NOMO-1 (cell line): Measurements from ENCODE around the gene GRM4.
A peak's percentile ranks its signal among the peaks of the same experiment; 100 is the strongest.

Experiments
- DNase-seq, 2 experiments: peaks; one replicate each; lab custom pipeline; 2025; ENCODE audit not compliant: unreplicated experiment in 2 of 2; lab: John Stamatoyannopoulos, UW

The GRM4 gene

DNA sequence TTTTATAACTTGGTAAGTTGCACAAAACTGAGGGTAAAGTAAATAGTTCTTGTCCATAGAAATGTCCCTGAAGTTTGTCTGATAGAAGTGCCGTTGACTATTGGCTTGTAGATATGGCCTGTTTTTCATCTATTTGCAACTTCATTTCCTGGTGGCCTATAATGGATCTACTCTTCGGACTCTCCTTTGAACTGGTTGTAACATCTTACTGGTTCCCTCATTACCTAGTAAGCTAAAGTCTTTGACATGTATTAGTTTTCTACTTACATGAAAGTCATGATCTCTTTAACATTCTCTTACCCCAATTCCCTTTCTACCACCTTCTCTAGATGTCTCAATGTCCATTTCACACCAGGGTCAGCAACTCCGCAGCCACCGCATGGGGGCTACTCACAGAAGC is 146.3 kb downstream of the GRM4 start:
- DNase-seq, result no peak

- no peak for DNase-seq
Measured at GRCh38 chr6:33998660-33999059, 147.2 kb downstream of the GRM4 start.

DNA sequence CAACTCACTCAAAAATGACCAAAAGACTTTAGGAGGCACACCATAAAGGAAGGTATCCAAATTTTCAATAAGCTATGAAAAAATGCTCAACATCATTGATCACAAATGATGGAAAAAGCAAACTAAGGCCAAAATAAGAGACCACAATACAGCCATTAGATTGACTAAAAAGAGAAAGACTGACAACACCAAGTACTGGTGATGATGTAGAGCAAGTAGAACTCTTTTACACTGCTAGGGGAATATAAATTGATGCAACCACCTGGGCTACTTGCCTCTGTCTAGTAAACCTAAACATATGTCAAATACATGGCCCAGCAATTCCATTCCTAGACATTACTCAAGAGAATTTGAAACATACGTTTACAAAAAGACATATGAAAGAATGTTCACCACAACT is 148.6 kb downstream of the GRM4 start:
- DNase-seq, result no peak

GRCh38 chr6:33996120-33996475 is 149.8 kb downstream of the GRM4 start:
- DNase-seq, result no peak

- peak; percentile 43 to 45 for DNase-seq
Measured at GRCh38 chr6:33995309-33996119, 150.4 kb downstream of the GRM4 start.

DNA sequence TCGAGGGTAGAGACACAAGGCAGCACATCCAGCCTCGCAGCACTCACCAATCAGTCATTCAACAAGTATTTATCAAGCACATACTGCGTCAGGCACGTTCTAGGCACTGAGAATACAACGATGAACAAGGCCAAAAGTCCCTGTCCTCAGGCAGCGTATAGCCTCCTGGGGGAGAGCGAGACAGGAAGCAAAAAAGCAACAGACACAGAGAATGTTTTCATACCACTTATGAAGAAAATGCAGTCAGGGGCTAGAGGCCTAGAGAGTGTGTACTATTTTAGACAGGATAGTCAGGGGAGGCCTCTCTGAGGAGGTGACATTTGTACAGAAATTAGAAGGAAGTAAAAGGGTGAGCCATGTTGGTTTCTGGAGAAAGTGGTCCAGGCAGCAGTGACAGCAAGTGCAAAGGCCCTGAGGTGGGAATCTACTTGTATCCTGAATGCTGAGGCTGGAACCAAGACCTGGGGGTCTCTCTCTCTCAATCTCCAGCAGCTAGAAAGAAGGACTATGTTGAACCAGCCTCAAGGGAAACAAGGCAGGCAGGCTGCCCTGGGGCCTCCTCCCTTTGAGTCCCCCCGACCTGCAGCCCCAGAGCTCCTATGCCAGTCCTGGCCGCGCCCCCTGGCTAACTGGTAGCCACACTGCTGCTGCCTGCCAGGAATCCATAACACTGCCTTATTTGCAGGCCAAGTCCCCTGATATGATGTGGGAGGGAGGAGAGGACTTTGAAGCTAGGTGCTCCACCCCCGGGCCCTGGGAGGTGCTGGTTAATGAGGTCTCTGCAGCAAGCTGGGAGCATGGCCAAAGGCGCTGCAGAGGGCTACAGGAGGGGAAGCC is 151.2 kb downstream of the GRM4 start:
- DNase-seq, result no peak

DNA sequence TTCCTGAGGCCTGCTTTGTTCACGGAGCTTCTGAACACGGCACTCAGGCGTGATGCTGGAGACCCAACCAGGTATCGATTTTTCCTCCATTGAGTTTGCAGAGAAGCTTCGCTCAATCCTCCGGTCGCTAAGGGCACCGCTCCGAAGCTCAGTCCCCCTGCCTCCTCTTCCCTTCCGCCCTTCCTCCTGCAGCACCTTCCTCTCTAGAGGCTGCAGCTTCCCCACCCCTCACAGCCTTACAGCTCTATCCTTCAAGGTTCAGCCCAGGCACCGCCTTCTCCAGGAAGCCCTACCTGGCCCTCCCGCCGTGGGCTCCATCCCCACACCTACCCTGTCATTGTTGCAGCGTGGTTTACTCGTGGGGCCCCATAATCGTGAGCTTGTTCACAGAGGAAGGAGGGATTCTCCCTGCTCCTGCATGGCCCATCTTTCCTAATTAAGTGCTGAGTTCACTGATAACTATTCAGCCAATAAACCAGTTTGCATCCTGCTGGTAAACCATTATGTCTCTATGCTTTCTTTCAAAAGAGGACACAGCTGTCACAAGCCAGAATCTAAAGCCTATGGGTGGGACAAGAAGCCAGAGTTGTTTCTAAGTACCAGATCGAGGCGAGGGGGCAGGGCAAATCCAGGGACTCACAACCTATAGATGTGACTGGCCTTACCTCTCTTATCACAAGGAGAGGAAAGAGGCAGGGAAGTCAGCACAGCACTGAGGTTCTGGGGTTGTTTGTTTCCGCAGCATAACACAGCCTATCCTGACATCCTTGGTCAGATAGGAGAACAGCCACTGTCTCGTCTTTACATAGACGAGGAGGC is 152.0 kb downstream of the GRM4 start:
- no peak for DNase-seq

DNA sequence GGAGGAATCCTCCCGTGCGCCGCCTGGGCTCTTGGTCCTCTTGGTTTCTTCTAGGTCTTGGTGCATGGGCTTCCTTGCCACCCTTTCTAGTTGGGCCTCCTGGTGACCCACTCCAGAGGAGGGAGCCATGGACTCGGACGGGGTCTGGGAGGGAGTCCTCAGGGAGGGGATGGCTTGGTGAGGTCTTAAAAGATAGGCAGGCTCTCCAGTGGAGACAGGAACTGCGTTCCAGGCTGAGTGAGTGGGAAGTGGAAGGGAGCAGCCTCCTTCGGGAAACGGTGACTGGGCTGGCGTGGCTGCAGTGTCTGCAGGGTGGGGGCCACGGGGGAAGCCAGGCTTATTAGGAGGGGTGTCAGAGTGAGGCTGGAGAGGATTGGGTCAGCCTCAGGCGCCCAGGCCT is 152.8 kb downstream of the GRM4 start:
- no peak for DNase-seq

- no peak for DNase-seq
Measured at GRCh38 chr6:33992191-33992590, 153.7 kb downstream of the GRM4 start.

DNA sequence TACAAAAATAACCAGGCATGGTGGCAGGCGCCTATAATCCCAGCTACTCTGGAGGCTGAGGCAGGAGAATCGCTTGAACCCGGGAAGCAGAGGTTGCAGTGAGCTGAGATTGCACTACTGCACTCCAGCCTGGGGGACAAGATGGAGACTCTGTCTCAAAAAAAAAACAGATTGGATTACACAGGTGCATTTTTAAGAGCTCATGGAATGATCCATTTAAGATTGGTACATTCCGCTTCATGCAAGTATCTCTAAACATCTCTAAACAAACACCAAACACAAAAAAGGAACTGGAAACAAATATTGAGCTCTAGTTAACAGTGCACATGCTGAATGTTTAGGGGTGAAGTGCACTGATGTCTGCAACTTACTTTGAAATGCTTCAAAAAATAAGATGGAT is 154.3 kb downstream of the GRM4 start:
- DNase-seq, result no peak

- no peak for DNase-seq
Measured at GRCh38 chr6:33990061-33990541, 155.8 kb downstream of the GRM4 start.

DNA sequence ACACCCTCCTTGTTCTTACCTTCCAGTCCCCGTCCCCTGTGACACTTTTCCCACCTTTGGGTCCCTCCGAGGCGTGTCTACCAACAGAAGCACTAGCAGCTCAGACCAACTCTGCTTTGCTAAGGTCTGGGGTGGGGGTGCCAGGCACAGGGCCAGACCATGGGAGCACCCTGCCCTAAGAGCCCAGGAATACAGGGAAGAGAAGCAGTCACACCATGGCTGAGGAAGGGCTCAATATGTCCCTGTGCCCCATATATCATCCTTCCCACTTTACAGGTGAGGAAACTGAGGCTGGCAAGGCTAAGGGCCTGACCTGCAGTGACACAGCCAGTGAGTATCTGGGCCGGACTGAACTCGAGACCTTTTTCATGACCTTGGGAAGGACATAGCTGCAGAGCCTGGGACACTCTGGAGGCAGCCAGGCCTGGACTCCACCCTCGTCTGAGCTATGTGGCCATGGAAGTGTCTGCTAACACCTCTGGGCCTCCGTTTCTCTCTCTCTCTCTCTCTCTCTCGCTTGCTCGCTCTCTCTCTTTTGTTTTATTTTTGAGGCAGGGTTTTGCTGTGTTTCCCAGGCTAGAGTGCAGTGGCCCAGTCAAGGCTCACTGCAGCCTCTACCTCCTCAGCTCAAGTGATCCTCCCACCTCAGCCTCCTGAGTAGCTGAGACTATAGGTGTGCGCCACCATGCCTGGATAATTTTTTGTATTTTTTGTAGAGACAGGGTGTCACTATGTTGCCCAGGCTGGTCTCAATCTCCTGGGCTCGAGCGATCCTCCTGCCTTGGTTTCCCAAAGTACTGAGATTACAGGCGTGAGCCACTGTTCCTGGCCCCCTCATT is 156.7 kb downstream of the GRM4 start:
- no peak for DNase-seq

GRCh38 chr6:33988121-33989015 is 157.5 kb downstream of the GRM4 start:
- DNase-seq, result no peak

- no peak for DNase-seq
Measured at GRCh38 chr6:33987531-33988021, 158.3 kb downstream of the GRM4 start.

DNA sequence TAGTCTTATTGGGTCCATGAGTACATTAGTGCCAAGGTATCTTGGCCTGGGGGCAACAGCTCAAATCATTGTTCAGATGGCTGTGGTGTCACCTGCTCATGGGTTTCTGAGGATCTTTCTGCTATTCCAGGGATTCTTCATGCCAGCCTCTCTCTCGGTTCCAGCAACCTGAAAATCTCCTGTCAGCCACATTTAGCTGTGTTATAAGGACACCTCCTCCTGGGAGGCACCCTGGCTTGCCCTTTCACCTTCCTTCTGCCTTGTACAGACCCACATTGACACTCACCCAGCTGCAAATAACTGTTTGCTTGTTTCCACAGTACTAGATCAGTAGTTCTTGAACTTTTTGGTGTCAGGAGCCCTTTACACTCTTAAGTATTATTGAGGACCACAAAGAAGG is 159.9 kb downstream of the GRM4 start:
- no peak for DNase-seq

- no peak for DNase-seq
Measured at GRCh38 chr6:33985313-33985751, 160.6 kb downstream of the GRM4 start.

GRCh38 chr6:33984466-33985312 is 161.2 kb downstream of the GRM4 start:
- no peak for DNase-seq
